Measurements from ENCODE around the gene CAMTA1. TPM values are rescaled to one million over a fixed set of nuclear protein-coding genes. Genes with fewer than 3 reads are reported as not detected.
A peak's percentile ranks its signal among the peaks of the same experiment; 100 is the strongest.

CAMTA1 gene
- total and polyA plus RNA-seq, 4 donors = 18.0 to 93.5 (median 35.8) TPM

DNA sequence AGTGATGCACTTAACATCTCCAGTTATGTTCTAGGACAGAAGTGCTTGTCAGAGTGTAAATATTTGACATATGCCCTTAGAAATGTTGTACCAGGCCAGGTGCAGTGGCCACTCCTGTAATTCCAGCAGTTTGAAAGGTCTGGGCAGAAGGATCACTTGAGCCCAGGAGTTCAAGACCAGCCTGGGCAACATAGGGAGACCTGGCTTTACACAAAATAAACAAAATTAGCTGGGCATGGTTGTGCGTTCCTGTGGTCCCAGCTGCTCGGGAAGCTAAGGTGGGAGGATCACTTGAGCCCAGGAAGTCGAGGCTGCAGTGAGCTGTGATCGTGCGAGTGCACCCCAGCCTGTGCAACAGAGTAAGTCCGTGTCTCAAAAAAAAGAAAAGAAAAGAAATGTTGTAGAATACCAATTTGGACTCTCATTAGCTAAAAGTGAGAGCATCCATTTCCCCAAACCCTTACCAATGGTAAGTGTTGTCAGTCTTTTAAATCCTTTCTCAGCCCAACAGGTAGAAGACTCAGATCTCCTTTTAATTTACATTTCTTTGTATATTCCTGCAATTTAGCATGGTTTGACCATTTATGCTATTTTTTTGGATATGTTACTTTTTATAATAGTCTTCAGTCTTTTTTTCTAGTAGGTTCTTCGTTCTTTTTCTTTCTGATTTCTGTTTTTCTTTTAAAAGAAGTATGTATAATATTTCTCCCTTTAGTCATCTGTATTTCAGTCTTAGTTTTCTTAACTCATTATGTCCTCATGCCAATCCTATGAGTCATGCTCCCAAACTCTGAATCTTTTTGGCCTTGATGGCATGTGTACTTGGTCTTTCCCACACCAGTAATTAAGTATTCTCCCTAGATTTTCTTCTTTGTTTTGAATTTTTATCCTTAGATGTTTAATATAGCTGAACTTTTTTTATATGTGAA, 74.4 kb downstream of the CAMTA1 start:
- Histone ChIP-seq H3K27ac (ENCODE audit: low read depth in 1 of 2, low read length in 2 of 2) (no peak overlapping the region), H3K9me3 (ENCODE audit: control insufficient read depth in 4 of 4, low read length in 3 of 4) (no peaks in the 10 kb centered on the region), H3K9ac (ENCODE audit: low read depth in 1 of 2, low read length in 2 of 2) (no peak overlapping the region), H3K4me1 (ENCODE audit: control insufficient read depth in 4 of 4, insufficient read depth in 4 of 4, low read length in 3 of 4) (no peaks in the 10 kb centered on the region), H3K36me3 (ENCODE audit: control insufficient read depth in 4 of 4, insufficient read depth in 3 of 4, low read depth in 1 of 4, low read length in 3 of 4) (peaks cover 0 to 2% (median 0%) of the 10 kb centered on the region in 4 donors), H3K4me3 (ENCODE audit: low read depth in 1 of 3, low read length in 3 of 3) (no peak overlapping the region), H3K27me3 (ENCODE audit: control insufficient read depth in 4 of 4, insufficient read depth in 4 of 4, low read length in 3 of 4) (no peaks in the 10 kb centered on the region)
- TF ChIP-seq JUND (IDR thresholded peaks at IDR 0.05) (peak; percentile 80 to 87), NR2F2 (IDR thresholded peaks at IDR 0.05) (no peak), GABPA (IDR thresholded peaks at IDR 0.05 in 1 of 2, conservative IDR thresholded peaks at IDR 0.05 in 1 of 2) (no peak)
- TF ChIP-seq, protein P1, sequence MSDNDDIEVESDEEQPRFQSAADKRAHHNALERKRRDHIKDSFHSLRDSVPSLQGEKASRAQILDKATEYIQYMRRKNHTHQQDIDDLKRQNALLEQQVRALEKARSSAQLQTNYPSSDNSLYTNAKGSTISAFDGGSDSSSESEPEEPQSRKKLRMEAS (IDR thresholded peaks at IDR 0.05) = no peak
- no peak for DNase-seq (ENCODE audit: low spot score)
- 86% methylated on average over 7 of the region's 7 CpGs for WGBS

DNA sequence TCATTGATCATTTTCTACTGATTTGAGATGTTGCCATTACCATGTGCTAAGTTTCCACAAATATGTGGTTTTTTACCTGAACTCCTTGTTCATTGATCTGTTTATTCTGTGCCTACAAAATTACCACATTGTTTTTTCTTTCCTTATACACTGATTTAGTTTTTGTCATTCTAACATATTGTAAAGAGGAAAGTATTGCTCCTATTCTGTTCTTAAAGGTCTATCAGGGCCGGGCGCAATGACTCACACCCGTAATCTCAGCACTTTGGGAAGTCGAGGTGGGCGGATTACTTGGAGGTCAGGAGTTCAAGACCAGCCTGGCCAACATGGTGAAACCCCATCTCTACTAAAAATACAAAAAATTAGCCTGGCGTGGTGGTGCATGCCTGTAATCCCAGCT, 75.1 kb downstream of the CAMTA1 start:
- Histone ChIP-seq H3K9ac (ENCODE audit: low read depth in 1 of 2, low read length in 2 of 2) (no peak overlapping the region), H3K27me3 (ENCODE audit: control insufficient read depth in 4 of 4, insufficient read depth in 4 of 4, low read length in 3 of 4) (no peaks in the 10 kb centered on the region), H3K36me3 (ENCODE audit: control insufficient read depth in 4 of 4, insufficient read depth in 3 of 4, low read depth in 1 of 4, low read length in 3 of 4) (peaks cover 0 to 2% (median 0%) of the 10 kb centered on the region in 4 donors), H3K27ac (ENCODE audit: low read depth in 1 of 2, low read length in 2 of 2) (no peak overlapping the region), H3K4me3 (ENCODE audit: low read depth in 1 of 3, low read length in 3 of 3) (no peak overlapping the region), H3K4me1 (ENCODE audit: control insufficient read depth in 4 of 4, insufficient read depth in 4 of 4, low read length in 3 of 4) (no peaks in the 10 kb centered on the region), H3K9me3 (ENCODE audit: control insufficient read depth in 4 of 4, low read length in 3 of 4) (no peaks in the 10 kb centered on the region)
- WGBS = 89% methylated on average over 6 of the region's 6 CpGs
- TF ChIP-seq HNF4G (IDR thresholded peaks at IDR 0.05) = no peak
- no peak for TF ChIP-seq HNF4A (conservative IDR thresholded peaks at IDR 0.05)
- no peak for TF ChIP-seq RXRA (IDR thresholded peaks at IDR 0.05)
- TF ChIP-seq, protein P2, sequence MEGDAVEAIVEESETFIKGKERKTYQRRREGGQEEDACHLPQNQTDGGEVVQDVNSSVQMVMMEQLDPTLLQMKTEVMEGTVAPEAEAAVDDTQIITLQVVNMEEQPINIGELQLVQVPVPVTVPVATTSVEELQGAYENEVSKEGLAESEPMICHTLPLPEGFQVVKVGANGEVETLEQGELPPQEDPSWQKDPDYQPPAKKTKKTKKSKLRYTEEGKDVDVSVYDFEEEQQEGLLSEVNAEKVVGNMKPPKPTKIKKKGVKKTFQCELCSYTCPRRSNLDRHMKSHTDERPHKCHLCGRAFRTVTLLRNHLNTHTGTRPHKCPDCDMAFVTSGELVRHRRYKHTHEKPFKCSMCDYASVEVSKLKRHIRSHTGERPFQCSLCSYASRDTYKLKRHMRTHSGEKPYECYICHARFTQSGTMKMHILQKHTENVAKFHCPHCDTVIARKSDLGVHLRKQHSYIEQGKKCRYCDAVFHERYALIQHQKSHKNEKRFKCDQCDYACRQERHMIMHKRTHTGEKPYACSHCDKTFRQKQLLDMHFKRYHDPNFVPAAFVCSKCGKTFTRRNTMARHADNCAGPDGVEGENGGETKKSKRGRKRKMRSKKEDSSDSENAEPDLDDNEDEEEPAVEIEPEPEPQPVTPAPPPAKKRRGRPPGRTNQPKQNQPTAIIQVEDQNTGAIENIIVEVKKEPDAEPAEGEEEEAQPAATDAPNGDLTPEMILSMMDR (IDR thresholded peaks at IDR 0.05; ENCODE audit: low read depth, low read length, missing input control) = no peak
- TF ChIP-seq FOXA2 (IDR thresholded peaks at IDR 0.05) = no peak
- TF ChIP-seq, protein P3, sequence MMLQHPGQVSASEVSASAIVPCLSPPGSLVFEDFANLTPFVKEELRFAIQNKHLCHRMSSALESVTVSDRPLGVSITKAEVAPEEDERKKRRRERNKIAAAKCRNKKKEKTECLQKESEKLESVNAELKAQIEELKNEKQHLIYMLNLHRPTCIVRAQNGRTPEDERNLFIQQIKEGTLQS (IDR thresholded peaks at IDR 0.05) = no peak
- no peak for TF ChIP-seq FOXA1 (IDR thresholded peaks at IDR 0.05)
- no peak for TF ChIP-seq RAD21 (IDR thresholded peaks at IDR 0.05)
- TF ChIP-seq JUND (IDR thresholded peaks at IDR 0.05) = no peak
- no peak for TF ChIP-seq SP1 (IDR thresholded peaks at IDR 0.05)
- TF ChIP-seq, protein P4, sequence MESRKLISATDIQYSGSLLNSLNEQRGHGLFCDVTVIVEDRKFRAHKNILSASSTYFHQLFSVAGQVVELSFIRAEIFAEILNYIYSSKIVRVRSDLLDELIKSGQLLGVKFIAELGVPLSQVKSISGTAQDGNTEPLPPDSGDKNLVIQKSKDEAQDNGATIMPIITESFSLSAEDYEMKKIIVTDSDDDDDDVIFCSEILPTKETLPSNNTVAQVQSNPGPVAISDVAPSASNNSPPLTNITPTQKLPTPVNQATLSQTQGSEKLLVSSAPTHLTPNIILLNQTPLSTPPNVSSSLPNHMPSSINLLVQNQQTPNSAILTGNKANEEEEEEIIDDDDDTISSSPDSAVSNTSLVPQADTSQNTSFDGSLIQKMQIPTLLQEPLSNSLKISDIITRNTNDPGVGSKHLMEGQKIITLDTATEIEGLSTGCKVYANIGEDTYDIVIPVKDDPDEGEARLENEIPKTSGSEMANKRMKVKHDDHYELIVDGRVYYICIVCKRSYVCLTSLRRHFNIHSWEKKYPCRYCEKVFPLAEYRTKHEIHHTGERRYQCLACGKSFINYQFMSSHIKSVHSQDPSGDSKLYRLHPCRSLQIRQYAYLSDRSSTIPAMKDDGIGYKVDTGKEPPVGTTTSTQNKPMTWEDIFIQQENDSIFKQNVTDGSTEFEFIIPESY (IDR thresholded peaks at IDR 0.05) = no peak
- TF ChIP-seq TAF1 (conservative IDR thresholded peaks at IDR 0.05) = no peak
- TF ChIP-seq EGR1 (IDR thresholded peaks at IDR 0.05; ENCODE audit: low read depth in 2 of 2) = no peak
- no peak for DNase-seq (ENCODE audit: low spot score)

All from liver (tissue), 9 donors.